H1 (cell line): ENCODE results near the gene SLC38A8. TPM values are rescaled to one million over a fixed set of nuclear protein-coding genes. Genes with fewer than 3 reads are reported as not detected.

Experiments used
- CEBPB ChIP-seq: IDR thresholded peaks from 2 replicates; pipeline ENCODE4 v1.6.1; 2012; ENCODE audit warnings: low read depth, low read length
- EP300 ChIP-seq, 2 experiments: IDR thresholded peaks; 1 replicate in 1 of 2; 2 replicates in 1 of 2; pipeline ENCODE4 v1.6.1; 2011 to 2012; ENCODE audit warnings: low read depth in 2 of 2, low read length in 2 of 2, mild to moderate bottlenecking in 2 of 2, borderline replicate concordance in 1 of 2, inconsistent platforms in 1 of 2, moderate library complexity in 1 of 2
- MAFK ChIP-seq: IDR thresholded peaks from 2 replicates; pipeline ENCODE4 v1.6.1; 2012; ENCODE audit warnings: low read depth, mild to moderate bottlenecking, improper control_type of control experiment, low read length
- POLR2A ChIP-seq, 2 experiments: IDR thresholded peaks; 1 replicate in 1 of 2; 2 replicates in 1 of 2; pipeline ENCODE4 v1.6.1; 2011; ENCODE audit warnings: low read depth in 2 of 2, low read length in 2 of 2, mild to moderate bottlenecking in 2 of 2; ENCODE audit errors: control extremely low read depth in 1 of 2
- RXRA ChIP-seq: IDR thresholded peaks from 2 replicates; pipeline ENCODE4 v1.6.1; 2011; ENCODE audit warnings: low read depth, mild to moderate bottlenecking, low read length, moderate library complexity; ENCODE audit not compliant: insufficient read depth
- SAP30 ChIP-seq: fragments of 300-600 bp; sonication (generic); IDR thresholded peaks from 2 replicates; pipeline ENCODE4 v1.7.1; 2012; ENCODE audit warnings: low read length, moderate library complexity, mild to moderate bottlenecking, inconsistent platforms; ENCODE audit not compliant: insufficient read depth, insufficient replicate concordance
- SP2 ChIP-seq: IDR thresholded peaks from 2 replicates; pipeline ENCODE4 v1.6.1; 2012; ENCODE audit warnings: mild to moderate bottlenecking, low read length, inconsistent platforms
- SRF ChIP-seq: IDR thresholded peaks from 2 replicates; pipeline ENCODE4 v1.6.1; 2011; ENCODE audit warnings: mild to moderate bottlenecking, low read depth, low read length, moderate library complexity
- polyA plus RNA-seq, 7 experiments: library from polyadenylated mRNA; depleted of rRNA in 3 of 7; stranded (reverse) in 5 of 7; unstranded in 2 of 7; fragments of >200 nt in 5 of 7; fragments of 200-250 nt in 2 of 7; gene quantifications; 1 replicate in 5 of 7; 2 replicates in 1 of 7; 4 replicates in 1 of 7; pipeline versions ENCODE4 v1.2.1 to v1.2.3, GENCODE V29; 2011 to 2013; ENCODE audit warnings: missing spikeins in 2 of 7, mixed read lengths in 2 of 7
- total RNA-seq: library from RNA; stranded (reverse); fragmentation: NEBNext Ultra II Directional; extraction: Animal tissue kit (Norgen Biotek cat#: 25700); gene quantifications from 2 replicates; pipeline ENCODE4 v1.2.1, GENCODE V29; 2021

SLC38A8 gene
- total and polyA plus RNA-seq, 2 of the 8 experiments (the other 6 are each of a cell fraction or from before 2014, with no cell fraction given) = 0.08 TPM; not detected in 1

GRCh38 chr16:83983491-83983890 is 59.1 kb downstream of the SLC38A8 start (continued):
- TF ChIP-seq SRF (no peak), SAP30 (no peak), EP300 (IDR thresholded peaks at IDR 0.05; ENCODE audit: borderline replicate concordance in 1 of 2, low read depth in 2 of 2, low read length in 2 of 2) (no peak), RXRA (no peak), MAFK (no peak), SP2 (no peak), POLR2A (IDR thresholded peaks at IDR 0.05; ENCODE audit: control extremely low read depth in 1 of 2, low read depth in 2 of 2, low read length in 2 of 2) (no peak), CEBPB (no peak)
